Measurements from ENCODE around the gene ENAH. TPM values are rescaled to one million over a fixed set of nuclear protein-coding genes. Genes with fewer than 3 reads are reported as not detected.

Gene ENAH
- total RNA-seq, 1 experiment from 2014 or later = 100 TPM

DNA sequence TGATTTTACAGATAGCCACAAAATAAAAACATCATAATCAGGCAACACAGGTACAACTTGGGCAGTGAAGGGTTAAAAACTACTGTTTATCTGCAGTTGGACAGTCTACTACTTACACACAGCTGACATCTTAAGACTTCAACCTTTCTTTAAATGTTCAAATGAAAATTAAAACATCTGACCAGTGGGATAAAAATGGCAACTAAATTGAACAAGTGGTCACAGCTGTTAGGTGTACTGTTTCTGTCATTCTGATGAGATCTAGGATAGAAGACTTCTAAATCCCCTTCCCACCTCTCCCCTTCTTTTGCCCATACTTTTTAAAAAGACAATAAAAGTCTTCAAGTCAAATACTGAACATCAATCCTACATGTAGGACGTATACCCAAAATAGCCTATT is 56.2 kb downstream of the ENAH start:
- BruUV-seq (replicated peaks) = no TSS peak
- POLR2A ChIA-PET = no interaction called here
- DNase-seq (ENCODE audit: low read depth, low spot score) (no peak), ATAC-seq (no peak)
- H3K27me3 ChIP-seq (ENCODE audit: insufficient read depth, low read length) = no peaks in the 10 kb centered on the region
- H3K9me2 ChIP-seq (ENCODE audit: insufficient read depth) = no peaks in the 10 kb centered on the region
- peaks cover 4% of the 10 kb centered on the region; the same call in 1 of the 2 replicates for H4K20me1 ChIP-seq (ENCODE audit: insufficient read depth)
- H3K79me2 ChIP-seq (ENCODE audit: insufficient read depth, low read length) = peaks cover 80% of the 10 kb centered on the region
- H3K9me3 ChIP-seq (ENCODE audit: control insufficient read depth in 1 of 2, insufficient read depth in 1 of 2, low read depth in 1 of 2, low read length in 2 of 2) = no peaks in the 10 kb centered on the region
- RAD21 ChIA-PET (ENCODE audit: low non-redundant PET in 1 of 2, low total read pairs in 2 of 2, uncharacterized antibody in 2 of 2, unreplicated experiment in 2 of 2) = no interaction called here
- no peak overlapping the region for H3K9ac ChIP-seq (ENCODE audit: low read length)
- H2AFZ ChIP-seq (ENCODE audit: low read depth, low read length, poor library complexity, severe bottlenecking) = no peak overlapping the region
- H3K36me3 ChIP-seq (ENCODE audit: control insufficient read depth in 1 of 2, insufficient read depth in 2 of 2, low read length in 2 of 2) = no peaks in the 10 kb centered on the region
- H3K4me1 ChIP-seq (ENCODE audit: control insufficient read depth in 1 of 2, insufficient read depth in 2 of 2, low read length in 2 of 2) = 0 out of 4 replicates have a peak, but pooled peaks cover 0 to 3% of the 10 kb centered on the region in 2 experiments
- no peak overlapping the region for H3K27ac ChIP-seq (ENCODE audit: low read depth, low read length)
- no peak overlapping the region for H3K4me2 ChIP-seq (ENCODE audit: low read length)
- intact Hi-C loops (cut with micrococcal nuclease) = no loop called here
- CTCF ChIA-PET = no interaction called here
- no peak overlapping the region for H3K4me3 ChIP-seq (replicated peaks in 1 of 2; ENCODE audit: low read depth in 1 of 2, low read length in 2 of 2)
- TF ChIP-seq SIN3A (IDR thresholded peaks at IDR 0.05; ENCODE audit: low read depth) (no peak), POLR2A (IDR thresholded peaks at IDR 0.05; ENCODE audit: borderline replicate concordance, extremely low read depth, insufficient read depth, insufficient read length) (no peak), ZNF274 (IDR thresholded peaks at IDR 0.05; ENCODE audit: low read depth, low read length) (no peak), CBX3 (IDR thresholded peaks at IDR 0.05; ENCODE audit: low read depth) (no peak), YY1 (IDR thresholded peaks at IDR 0.05; ENCODE audit: extremely low read depth, insufficient replicate concordance, low read depth, low read length) (no peak), EGR1 (IDR thresholded peaks at IDR 0.05; ENCODE audit: low read depth) (no peak), TCF7L2 (IDR thresholded peaks at IDR 0.05; ENCODE audit: borderline replicate concordance, extremely low read depth, insufficient read depth, insufficient read length) (no peak), EZH2 (IDR thresholded peaks at IDR 0.05) (no peak), ELF1 (IDR thresholded peaks at IDR 0.05; ENCODE audit: borderline replicate concordance, low read depth) (no peak)

DNA sequence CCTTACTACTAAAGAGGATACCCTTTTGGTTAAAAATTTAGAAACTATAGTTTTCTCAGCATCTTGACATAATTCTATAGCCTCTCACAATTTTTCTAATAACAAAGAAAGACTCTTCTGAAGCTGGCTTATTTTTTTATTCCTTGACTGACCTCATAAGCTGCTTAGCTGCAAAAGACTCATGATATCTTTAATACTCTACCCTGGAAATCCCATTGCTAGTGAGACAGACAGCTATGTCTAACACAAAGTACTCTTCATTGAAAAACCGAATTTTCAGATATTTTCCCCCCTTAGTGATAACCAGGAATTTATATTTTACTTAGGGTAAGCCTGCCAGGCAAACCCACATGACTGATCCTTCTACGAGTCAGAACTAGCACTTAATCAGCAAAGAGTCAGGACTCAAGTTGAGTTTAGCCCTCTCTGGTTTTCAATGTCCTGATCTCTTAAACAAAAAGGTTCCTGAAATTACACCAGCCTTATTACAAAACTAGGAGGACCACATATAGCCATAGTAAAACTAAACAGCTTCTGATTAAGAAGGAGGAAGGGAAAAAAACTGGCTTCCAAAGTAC is 56.9 kb downstream of the ENAH start:
- TF ChIP-seq SRF (IDR thresholded peaks at IDR 0.05; ENCODE audit: low read depth) = no peak
- TF ChIP-seq, protein P1, sequence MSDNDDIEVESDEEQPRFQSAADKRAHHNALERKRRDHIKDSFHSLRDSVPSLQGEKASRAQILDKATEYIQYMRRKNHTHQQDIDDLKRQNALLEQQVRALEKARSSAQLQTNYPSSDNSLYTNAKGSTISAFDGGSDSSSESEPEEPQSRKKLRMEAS (IDR thresholded peaks at IDR 0.05) = no peak
- no peak for TF ChIP-seq EGR1 (IDR thresholded peaks at IDR 0.05; ENCODE audit: low read depth)
- TF ChIP-seq, protein P2, sequence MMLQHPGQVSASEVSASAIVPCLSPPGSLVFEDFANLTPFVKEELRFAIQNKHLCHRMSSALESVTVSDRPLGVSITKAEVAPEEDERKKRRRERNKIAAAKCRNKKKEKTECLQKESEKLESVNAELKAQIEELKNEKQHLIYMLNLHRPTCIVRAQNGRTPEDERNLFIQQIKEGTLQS (IDR thresholded peaks at IDR 0.05) = no peak
- TF ChIP-seq EZH2 (IDR thresholded peaks at IDR 0.05) = no peak
- TF ChIP-seq TCF7L2 (IDR thresholded peaks at IDR 0.05; ENCODE audit: borderline replicate concordance, extremely low read depth, insufficient read depth, insufficient read length) = no peak
- TF ChIP-seq JUND (IDR thresholded peaks at IDR 0.05) = no peak
- TF ChIP-seq YY1 (IDR thresholded peaks at IDR 0.05; ENCODE audit: extremely low read depth, insufficient replicate concordance, low read depth, low read length) = no peak
- no peak for TF ChIP-seq CEBPB (IDR thresholded peaks at IDR 0.05; ENCODE audit: low read depth)
- no peak overlapping the region for H2AFZ ChIP-seq (ENCODE audit: low read depth, low read length, poor library complexity, severe bottlenecking)
- H3K36me3 ChIP-seq (ENCODE audit: control insufficient read depth in 1 of 2, insufficient read depth in 2 of 2, low read length in 2 of 2) = no peaks in the 10 kb centered on the region
- intact Hi-C loops (cut with micrococcal nuclease) = no loop called here
- H3K27ac ChIP-seq (ENCODE audit: low read depth, low read length) = no peak overlapping the region
- H3K4me1 ChIP-seq (ENCODE audit: control insufficient read depth in 1 of 2, insufficient read depth in 2 of 2, low read length in 2 of 2) = no peaks in the 10 kb centered on the region
- ChIA-PET RAD21 (ENCODE audit: low non-redundant PET in 1 of 2, low total read pairs in 2 of 2, uncharacterized antibody in 2 of 2, unreplicated experiment in 2 of 2) (no interaction called here), POLR2A (interaction anchor here (1.2 kb wide), 1 partner anchor 13 kb away, joined by 3 read pairs; no protein-coding TSS in a partner anchor), CTCF (no interaction called here)
- no peak for ATAC-seq
- no TSS peak for BruUV-seq (replicated peaks)
- no peaks in the 10 kb centered on the region for H3K27me3 ChIP-seq (ENCODE audit: insufficient read depth, low read length)
- H3K79me2 ChIP-seq (ENCODE audit: insufficient read depth, low read length) = peaks cover 76% of the 10 kb centered on the region
- peaks cover 4% of the 10 kb centered on the region; the same call in 1 of the 2 replicates for H4K20me1 ChIP-seq (ENCODE audit: insufficient read depth)
- no peak overlapping the region for H3K9ac ChIP-seq (ENCODE audit: low read length)
- no peak overlapping the region for H3K4me2 ChIP-seq (ENCODE audit: low read length)
- no peaks in the 10 kb centered on the region for H3K9me2 ChIP-seq (ENCODE audit: insufficient read depth)
- H3K9me3 ChIP-seq (ENCODE audit: control insufficient read depth in 1 of 2, insufficient read depth in 1 of 2, low read depth in 1 of 2, low read length in 2 of 2) = no peaks in the 10 kb centered on the region
- no peak overlapping the region for H3K4me3 ChIP-seq (replicated peaks in 1 of 2; ENCODE audit: low read depth in 1 of 2, low read length in 2 of 2)
- no peak for DNase-seq (ENCODE audit: low read depth, low spot score)
